ENCODE results near the gene B3GLCT. TPM values are rescaled to one million over a fixed set of nuclear protein-coding genes. Genes with fewer than 3 reads are reported as not detected.

B3GLCT gene
- total and polyA plus RNA-seq, 2 of the 13 experiments (the other 11 are each of a cell fraction or from before 2014, with no cell fraction given), result 2.0 to 7.1 TPM

GRCh38 chr13:31161557-31162150 is 38.1 kb upstream of the B3GLCT start, which contains the start of gene HSPH1 (continued):
- TF ChIP-seq NR2C2 (CRISPR knock-in tag; IDR thresholded peaks at IDR 0.05; ENCODE audit: borderline replicate concordance) (0 out of 2 replicates have a peak, but pooled peaks have one; percentile 8), POGK (CRISPR knock-in tag; conservative IDR thresholded peaks at IDR 0.05) (peak; percentile 69; the same call in 1 of the 2 replicates), HMGXB4 (CRISPR knock-in tag; IDR thresholded peaks at IDR 0.05; ENCODE audit: borderline replicate concordance in 1 of 2, low read depth in 1 of 2) (peak; percentile 7 to 31; a peak in 2 of 4 replicates), ZNF468 (CRISPR knock-in tag; IDR thresholded peaks at IDR 0.05) (no peak), KLF12 (CRISPR knock-in tag; IDR thresholded peaks at IDR 0.05; ENCODE audit: borderline replicate concordance) (peak; percentile 71; the same call in 1 of the 2 replicates), ZNF792 (CRISPR knock-in tag; IDR thresholded peaks at IDR 0.05) (peak; percentile 62; the same call in 1 of the 2 replicates), SSRP1 (CRISPR knock-in tag; IDR thresholded peaks at IDR 0.05) (no peak), ZNF317 (CRISPR knock-in tag; IDR thresholded peaks at IDR 0.05) (0 out of 2 replicates have a peak, but pooled peaks have one; percentile 7), KMT2A (CRISPR knock-in tag; IDR thresholded peaks at IDR 0.05) (peak; percentile 70), SATB2 (CRISPR knock-in tag; IDR thresholded peaks at IDR 0.05) (no peak), ZBTB7B (CRISPR knock-in tag; IDR thresholded peaks at IDR 0.05) (peak; percentile 58; the same call in 1 of the 2 replicates), MYC (CRISPR knock-in tag; IDR thresholded peaks at IDR 0.05; ENCODE audit: borderline replicate concordance) (peak; percentile 79; the same call in 1 of the 2 replicates), ZBTB10 (CRISPR knock-in tag; IDR thresholded peaks at IDR 0.05; ENCODE audit: borderline replicate concordance) (0 out of 2 replicates have a peak, but pooled peaks have one; percentile 71), ZNF552 (CRISPR knock-in tag; IDR thresholded peaks at IDR 0.05; ENCODE audit: borderline replicate concordance) (peak; percentile 64; the same call in 1 of the 2 replicates), FOXP4 (CRISPR knock-in tag; IDR thresholded peaks at IDR 0.05) (0 out of 2 replicates have a peak, but pooled peaks have one; percentile 38), DNMT1 (CRISPR knock-in tag; IDR thresholded peaks at IDR 0.05) (no peak), ZNF607 (CRISPR knock-in tag; IDR thresholded peaks at IDR 0.05; ENCODE audit: borderline replicate concordance) (peak; percentile 82; the same call in 1 of the 2 replicates), ZNF703 (CRISPR knock-in tag; IDR thresholded peaks at IDR 0.05; ENCODE audit: borderline replicate concordance) (peak; percentile 55; the same call in 1 of the 2 replicates), SRSF1 (optimal IDR thresholded peaks at IDR 0.05; ENCODE audit: low read depth, low read length) (peak; percentile 25), MAX (IDR thresholded peaks at IDR 0.05) (peak; percentile 94)
